Spleen (tissue), 3 donors: ENCODE data around the gene LDAH.

Experiments
- POLR2A ChIP-seq, 3 donors: fragments of 450-650 bp; IDR thresholded peaks; one replicate each; pipeline ENCODE4 v1.5.1; 2017; ENCODE audit warnings: antibody characterized with exemption in 3 of 3, mild to moderate bottlenecking in 1 of 3
- POLR2AphosphoS5 ChIP-seq, 3 donors: sonication (generic); formaldehyde crosslinking; IDR thresholded peaks; one replicate each; pipeline ENCODE4 v1.5.1; 2017; ENCODE audit warnings: antibody characterized with exemption in 3 of 3

- TF ChIP-seq POLR2A (IDR thresholded peaks at IDR 0.05) (no peak), POLR2AphosphoS5 (IDR thresholded peaks at IDR 0.05) (no peak)
Measured at GRCh38 chr2:20673686-20674308, 149.1 kb downstream of the LDAH start.
